GM12801 (cell line): Measurements from ENCODE around the gene VPS41.

Source experiments
- TF ChIP-seq, protein P1 (sequence below): IDR thresholded peaks from one replicate; pipeline ENCODE4 v1.5.1; 2011; ENCODE audit warnings: control low read depth; ENCODE audit not compliant: insufficient read length; ENCODE audit errors: extremely low read depth

Gene VPS41

DNA sequence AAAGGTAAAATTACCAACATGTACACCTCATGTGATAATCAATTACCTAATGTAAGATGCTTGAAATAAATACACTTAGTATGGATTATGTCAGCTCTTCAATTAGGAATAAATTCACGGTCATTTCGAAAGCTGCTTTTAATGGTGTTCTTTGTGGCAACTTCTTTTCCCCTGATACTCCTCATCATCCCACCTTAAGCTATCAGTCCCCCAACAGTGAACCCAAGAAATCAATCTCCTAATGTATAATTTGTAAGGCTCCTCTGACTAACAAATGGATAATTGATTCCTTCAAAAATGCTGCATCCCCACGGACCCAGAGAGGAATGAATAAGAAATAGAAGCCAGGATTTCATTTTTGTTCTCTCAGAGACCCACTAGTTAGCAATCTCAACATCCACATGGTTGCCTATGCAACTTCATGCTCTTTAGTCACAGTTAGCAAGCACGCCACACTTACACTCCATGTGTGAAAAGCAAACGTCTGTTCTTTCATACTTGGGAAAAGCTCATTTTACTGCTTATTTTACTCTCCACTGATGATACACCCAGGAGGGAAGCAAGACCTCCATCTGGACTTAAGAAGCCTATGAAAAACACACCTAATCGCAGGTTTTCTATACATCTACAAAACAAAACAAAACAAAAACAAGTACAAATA is 70.1 kb downstream of the VPS41 start:
- TF ChIP-seq, protein P1, sequence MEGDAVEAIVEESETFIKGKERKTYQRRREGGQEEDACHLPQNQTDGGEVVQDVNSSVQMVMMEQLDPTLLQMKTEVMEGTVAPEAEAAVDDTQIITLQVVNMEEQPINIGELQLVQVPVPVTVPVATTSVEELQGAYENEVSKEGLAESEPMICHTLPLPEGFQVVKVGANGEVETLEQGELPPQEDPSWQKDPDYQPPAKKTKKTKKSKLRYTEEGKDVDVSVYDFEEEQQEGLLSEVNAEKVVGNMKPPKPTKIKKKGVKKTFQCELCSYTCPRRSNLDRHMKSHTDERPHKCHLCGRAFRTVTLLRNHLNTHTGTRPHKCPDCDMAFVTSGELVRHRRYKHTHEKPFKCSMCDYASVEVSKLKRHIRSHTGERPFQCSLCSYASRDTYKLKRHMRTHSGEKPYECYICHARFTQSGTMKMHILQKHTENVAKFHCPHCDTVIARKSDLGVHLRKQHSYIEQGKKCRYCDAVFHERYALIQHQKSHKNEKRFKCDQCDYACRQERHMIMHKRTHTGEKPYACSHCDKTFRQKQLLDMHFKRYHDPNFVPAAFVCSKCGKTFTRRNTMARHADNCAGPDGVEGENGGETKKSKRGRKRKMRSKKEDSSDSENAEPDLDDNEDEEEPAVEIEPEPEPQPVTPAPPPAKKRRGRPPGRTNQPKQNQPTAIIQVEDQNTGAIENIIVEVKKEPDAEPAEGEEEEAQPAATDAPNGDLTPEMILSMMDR = no peak

DNA sequence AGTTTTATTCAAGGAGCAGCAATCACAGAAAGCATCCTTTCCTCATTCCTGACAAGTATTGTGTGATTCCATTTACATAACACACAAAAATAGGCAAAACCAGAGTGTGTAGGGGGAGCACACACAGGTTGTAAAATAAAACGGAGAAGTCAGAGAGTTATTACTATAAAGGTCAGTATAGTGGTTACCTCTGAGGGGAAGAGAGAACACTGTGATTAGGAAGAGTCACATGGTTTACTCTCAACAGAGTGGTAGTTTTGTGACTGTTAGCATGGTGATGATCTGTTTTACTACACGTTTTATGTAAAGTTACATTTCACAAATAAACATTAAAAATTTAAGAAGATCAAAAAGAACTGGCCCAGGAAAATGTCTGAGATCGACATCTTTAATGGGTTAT is 74.6 kb downstream of the VPS41 start:
- TF ChIP-seq, protein P1 = no peak

DNA sequence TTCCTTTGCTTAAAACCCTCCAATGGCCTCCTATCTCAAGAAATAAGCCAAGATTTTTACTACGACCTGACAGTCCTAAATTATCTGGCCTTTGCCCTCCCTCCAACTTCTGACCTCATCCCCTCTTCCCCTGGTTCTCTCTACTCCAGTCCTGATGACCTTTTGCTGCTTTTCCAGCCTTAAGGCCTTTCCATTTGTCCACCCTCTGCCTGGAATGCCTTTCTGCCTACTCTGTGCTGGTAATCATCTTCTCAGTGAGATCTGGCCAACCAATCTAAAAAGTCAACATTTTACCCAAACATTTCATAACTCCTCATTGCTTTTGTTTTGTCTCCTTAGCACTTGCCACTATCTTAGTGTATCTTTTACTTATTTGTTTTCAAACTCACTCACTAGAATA is 75.7 kb downstream of the VPS41 start:
- TF ChIP-seq, protein P1 = no peak

DNA sequence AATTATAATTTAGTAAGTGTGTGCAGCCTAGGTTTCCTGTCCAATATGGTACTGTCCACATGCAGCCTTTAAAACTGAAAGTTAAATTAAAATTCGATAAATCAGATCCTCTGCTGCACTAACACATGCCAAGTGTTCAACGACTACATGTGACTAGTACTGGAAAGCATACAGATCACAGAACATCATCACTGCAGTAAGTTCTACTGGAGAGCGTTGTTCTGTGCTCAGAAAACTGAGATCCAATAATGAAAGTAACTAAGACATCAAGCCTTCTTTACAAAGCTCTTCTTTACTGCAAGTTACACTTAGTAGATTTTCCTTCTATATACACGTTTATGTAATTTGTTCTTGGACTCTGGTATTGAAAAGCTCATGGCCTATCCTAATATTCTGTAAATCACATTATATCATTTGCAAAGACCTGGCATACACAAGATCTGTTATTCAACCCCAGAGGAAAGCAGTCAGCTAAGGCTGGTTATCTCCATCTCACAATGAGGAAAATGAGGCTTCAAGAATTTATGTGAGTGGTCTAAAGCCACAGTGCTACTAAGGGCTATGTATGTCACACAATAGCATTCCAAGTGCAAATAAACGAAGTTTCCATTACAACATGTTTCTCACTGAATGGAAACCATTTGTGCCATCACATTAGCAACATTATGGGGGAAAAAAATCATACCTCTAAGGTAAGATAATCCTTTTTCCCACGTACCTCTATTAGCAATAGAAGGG is 77.6 kb downstream of the VPS41 start:
- TF ChIP-seq, protein P1 = no peak

DNA sequence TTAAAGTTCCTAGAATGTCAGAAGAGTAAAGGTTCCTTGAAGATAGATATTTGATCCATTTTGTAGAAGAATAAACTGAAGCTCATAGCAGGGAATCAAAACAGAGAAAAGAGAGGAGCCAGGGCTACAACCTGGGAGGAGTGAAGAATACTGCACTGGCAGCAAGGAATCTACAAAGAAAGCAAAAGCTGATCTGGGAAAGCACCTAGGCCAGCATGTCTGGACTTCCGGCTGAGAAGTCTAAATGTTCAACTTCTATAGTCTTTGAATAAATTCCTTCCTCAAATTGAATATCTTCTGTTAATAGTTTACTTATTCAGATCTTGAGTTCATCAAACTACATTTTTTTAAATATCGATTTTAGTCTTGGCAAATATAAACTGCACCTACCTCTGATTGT is 78.2 kb downstream of the VPS41 start:
- TF ChIP-seq, protein P1 = no peak

DNA sequence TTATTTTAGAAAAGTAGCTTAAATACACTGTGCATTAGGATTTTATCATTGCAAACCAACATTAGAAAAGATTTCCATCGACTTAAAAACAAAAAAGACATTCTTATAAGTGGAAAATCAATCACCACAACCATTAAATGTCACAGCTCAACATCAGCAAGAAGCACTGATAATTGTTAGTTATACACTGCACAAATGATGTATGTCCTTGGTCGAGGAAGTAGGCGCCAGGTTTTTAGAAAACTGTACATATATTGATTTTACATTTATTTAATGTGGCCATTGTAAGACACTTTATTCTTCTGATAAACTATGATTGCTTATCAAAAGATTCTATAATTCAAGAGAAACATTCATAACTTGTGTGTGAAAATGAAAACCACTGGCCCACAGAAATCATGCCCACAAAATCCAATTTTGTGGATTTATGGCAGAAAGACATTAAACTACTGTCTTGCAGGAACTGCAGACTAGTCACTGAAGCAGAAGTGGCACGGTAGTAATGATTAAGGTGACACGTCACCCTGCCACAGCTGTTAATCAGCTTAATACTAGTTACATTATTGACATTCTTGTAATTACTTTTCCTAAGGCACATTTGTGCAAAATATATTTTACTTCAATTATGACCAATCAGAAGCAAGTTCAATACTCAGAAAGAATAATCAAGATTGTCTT is 79.4 kb downstream of the VPS41 start:
- TF ChIP-seq, protein P1 = no peak

DNA sequence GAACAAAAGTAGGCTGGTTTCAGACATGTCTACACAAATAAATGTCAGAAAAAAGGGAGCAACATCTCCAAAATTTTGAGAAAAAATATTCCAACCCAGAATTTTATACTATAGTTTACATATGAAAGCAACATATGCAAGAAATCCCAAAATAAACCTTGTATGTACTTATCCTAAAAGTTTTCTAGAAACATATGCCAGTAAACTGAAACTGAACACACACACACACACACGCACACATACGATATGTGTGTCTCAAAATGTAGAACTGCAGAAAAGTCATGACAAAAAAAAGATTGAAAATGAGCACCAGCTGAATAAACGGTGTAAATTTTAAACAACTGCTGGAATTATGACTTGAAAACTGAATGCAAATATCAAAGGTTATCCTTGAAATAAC is 81.0 kb downstream of the VPS41 start:
- TF ChIP-seq, protein P1 = no peak
